ENCODE measurements around the gene ECI2. TPM values are rescaled to one million over a fixed set of nuclear protein-coding genes. Genes with fewer than 3 reads are reported as not detected.
"Not testable (repeated sequence)": the region's sequence is repeated elsewhere in the genome, so short reads cannot be mapped to it uniquely, and the experiment has no call there.

The ECI2 gene
- total and polyA plus RNA-seq, 11 donors = 120 to 192 (median 145) TPM

DNA sequence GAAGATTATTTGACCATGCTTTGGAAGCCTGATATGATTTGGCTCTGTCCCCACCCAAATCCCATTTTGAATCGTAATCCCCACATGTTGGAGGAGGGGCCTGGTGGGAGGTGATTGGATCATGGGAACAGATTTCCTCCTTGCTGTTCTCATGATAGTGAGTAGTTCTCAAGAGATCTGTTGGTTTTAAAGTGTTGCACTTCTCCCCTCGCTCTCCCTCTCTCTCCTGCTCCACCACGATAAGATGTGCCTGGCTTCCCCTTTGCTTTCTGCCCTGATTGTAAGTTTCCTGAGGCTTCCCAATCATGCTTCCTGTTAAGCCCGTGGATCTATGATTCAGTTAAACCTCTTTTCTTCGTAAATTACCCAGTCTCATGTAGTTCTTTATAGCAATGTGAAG, 34.7 kb downstream of the ECI2 start:
- Histone ChIP-seq H3K27me3 (no peaks in the 10 kb centered on the region), H3K4me3 (no peak overlapping the region), H3K27ac (no peak overlapping the region), H3K36me3 (no peaks in the 10 kb centered on the region), H3K9me3 (no peaks in the 10 kb centered on the region), H3K4me1 (no peaks in the 10 kb centered on the region)
- DNase-seq (no peak), ATAC-seq (no peak)
- 66 to 71% (median 69%) methylated on average over 5 of the region's 5 CpGs for WGBS, 4 donors
- intact Hi-C loops (cut with DNase I) = no loop called here
- TF ChIP-seq POLR2A (IDR thresholded peaks at IDR 0.05) = no peak
- TF ChIP-seq, protein P1, sequence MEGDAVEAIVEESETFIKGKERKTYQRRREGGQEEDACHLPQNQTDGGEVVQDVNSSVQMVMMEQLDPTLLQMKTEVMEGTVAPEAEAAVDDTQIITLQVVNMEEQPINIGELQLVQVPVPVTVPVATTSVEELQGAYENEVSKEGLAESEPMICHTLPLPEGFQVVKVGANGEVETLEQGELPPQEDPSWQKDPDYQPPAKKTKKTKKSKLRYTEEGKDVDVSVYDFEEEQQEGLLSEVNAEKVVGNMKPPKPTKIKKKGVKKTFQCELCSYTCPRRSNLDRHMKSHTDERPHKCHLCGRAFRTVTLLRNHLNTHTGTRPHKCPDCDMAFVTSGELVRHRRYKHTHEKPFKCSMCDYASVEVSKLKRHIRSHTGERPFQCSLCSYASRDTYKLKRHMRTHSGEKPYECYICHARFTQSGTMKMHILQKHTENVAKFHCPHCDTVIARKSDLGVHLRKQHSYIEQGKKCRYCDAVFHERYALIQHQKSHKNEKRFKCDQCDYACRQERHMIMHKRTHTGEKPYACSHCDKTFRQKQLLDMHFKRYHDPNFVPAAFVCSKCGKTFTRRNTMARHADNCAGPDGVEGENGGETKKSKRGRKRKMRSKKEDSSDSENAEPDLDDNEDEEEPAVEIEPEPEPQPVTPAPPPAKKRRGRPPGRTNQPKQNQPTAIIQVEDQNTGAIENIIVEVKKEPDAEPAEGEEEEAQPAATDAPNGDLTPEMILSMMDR (IDR thresholded peaks at IDR 0.05) = no peak

DNA sequence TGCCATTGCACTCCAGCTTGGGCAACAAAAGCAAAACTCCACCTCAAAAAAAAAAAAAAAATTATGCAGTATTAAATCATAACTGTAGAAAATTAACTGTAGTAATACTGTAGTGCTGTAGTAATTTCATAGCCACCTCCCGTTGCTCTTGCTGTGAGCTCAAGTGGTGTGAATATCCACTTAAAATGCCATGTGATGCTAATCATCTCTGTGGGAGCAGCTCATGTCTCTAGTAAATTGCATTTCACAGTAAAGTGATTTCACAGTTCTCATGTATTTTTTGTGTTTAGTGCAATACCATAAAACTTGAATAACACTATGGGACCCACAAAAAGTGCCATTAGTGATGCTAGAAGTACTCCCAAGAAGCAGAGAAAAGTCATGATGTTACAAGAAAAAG, 42.1 kb downstream of the ECI2 start:
- Histone ChIP-seq H3K27ac (no peak overlapping the region), H3K9me3 (no peaks in the 10 kb centered on the region), H3K4me3 (no peak overlapping the region), H3K36me3 (no peaks in the 10 kb centered on the region), H3K27me3 (no peaks in the 10 kb centered on the region), H3K4me1 (no peaks in the 10 kb centered on the region)
- TF ChIP-seq POLR2A (IDR thresholded peaks at IDR 0.05) = no peak
- TF ChIP-seq, protein P1 (IDR thresholded peaks at IDR 0.05) = no peak
- ATAC-seq (no peak), DNase-seq (no peak)
- WGBS, 4 donors = 46 to 60% (median 48%) methylated on average over 1 of the region's 1 CpG
- intact Hi-C loops (cut with DNase I) = no loop called here

DNA sequence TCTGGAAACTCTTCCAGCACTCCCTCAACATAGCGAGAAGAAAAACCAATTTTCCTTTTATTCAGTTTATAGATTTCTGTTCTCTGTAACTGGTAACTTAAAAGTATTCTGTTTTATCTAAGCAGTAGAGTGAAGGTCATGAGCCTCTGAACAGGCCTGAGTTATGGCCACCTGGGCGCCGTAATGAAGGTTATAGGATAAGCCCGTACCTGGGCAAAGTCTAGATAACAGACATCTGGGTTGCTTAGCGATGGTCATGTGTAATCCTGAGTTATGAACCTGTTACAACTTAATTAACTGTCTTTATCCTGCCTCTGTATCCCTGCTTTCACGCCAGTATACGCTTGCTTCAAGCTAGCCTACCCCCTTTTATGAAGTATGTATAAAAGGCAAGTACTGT, 43.4 kb downstream of the ECI2 start:
- H3K36me3 ChIP-seq = no peaks in the 10 kb centered on the region
- no peak overlapping the region for H3K4me3 ChIP-seq
- TF ChIP-seq, protein P1 (IDR thresholded peaks at IDR 0.05) = no peak
- no peak for TF ChIP-seq POLR2A (IDR thresholded peaks at IDR 0.05)
- DNase-seq (no peak), ATAC-seq (no peak)
- intact Hi-C loops (cut with DNase I) = no loop called here
- H3K4me1 ChIP-seq = no peaks in the 10 kb centered on the region
- 85 to 94% (median 91%) methylated on average over 7 of the region's 7 CpGs for WGBS, 4 donors
- no peaks in the 10 kb centered on the region for H3K27me3 ChIP-seq
- no peak overlapping the region for H3K27ac ChIP-seq
- H3K9me3 ChIP-seq = no peaks in the 10 kb centered on the region

DNA sequence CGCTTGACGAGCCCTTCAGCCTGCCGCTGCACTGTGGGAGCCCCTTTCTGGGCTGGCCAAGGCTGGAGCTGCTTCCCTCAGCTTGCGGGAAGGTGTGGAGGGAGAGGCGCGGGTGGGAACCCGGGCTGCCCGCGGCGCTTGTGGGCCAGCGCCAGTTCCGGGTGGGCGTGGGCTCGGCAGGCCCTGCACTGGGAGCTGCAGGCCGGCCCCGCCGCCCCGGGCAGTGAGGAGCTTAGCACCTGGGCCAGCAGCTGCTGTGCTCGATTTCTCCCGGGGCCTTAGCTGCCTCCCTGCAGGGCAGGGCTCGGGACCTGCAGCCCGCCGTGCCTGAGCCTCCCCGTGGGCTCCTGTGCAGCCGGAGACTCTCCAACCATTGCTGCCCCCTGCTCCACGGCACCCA, 45.3 kb downstream of the ECI2 start:
- WGBS, 4 donors = 95 to 99% (median 96%) methylated on average over 6 to 26 of the region's 26 CpGs
- H3K9me3 ChIP-seq; H3K36me3 ChIP-seq; H3K4me3 ChIP-seq; DNase-seq; H3K27ac ChIP-seq; H3K4me1 ChIP-seq; ATAC-seq; H3K27me3 ChIP-seq; intact Hi-C loops (cut with DNase I): not testable (repeated sequence)

DNA sequence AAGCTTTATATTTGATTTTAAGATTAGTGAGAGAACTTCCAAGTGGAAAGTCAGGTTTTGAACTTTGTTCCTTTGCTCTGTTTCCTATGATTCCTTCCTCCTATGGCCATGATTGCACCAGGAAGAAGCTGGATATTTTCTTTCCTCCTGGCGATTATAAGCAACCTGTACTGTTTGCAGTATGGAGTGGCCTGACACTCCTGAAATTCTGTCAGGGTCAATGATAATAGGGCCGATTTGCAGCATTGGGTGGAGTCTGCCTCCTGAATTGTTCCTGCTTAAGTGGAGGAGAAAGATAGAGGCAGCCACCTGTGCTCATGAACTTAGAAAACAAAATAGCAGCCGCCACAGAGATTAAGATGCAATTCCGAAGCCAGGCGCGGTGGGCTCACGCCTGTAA, 46.7 kb downstream of the ECI2 start:
- no peak for ATAC-seq
- intact Hi-C loops (cut with DNase I) = no loop called here
- H3K27me3 ChIP-seq = no peaks in the 10 kb centered on the region
- DNase-seq = no peak
- H3K9me3 ChIP-seq = no peaks in the 10 kb centered on the region
- no peak overlapping the region for H3K4me3 ChIP-seq
- no peak for TF ChIP-seq POLR2A (IDR thresholded peaks at IDR 0.05)
- TF ChIP-seq, protein P1 (IDR thresholded peaks at IDR 0.05) = no peak
- H3K36me3 ChIP-seq = no peaks in the 10 kb centered on the region
- H3K4me1 ChIP-seq = no peaks in the 10 kb centered on the region
- 89 to 91% (median 90%) methylated on average over 7 of the region's 7 CpGs for WGBS, 4 donors
- H3K27ac ChIP-seq = no peak overlapping the region

Measured in heart left ventricle (tissue), 16 donors.